ENCODE data around the gene CPT1C. TPM values are rescaled to one million over a fixed set of nuclear protein-coding genes. Genes with fewer than 3 reads are reported as not detected.
"Not testable (repeated sequence)": the region's sequence is repeated elsewhere in the genome, so short reads cannot be mapped to it uniquely, and the experiment has no call there.

Gene CPT1C
- polyA plus RNA-seq, 1 donor = 8.2 TPM

GRCh38 chr19:49704888-49705642 lies 14.1 kb downstream of the CPT1C start:
- DNase-seq (ENCODE audit: low read depth) = no peak

DNA sequence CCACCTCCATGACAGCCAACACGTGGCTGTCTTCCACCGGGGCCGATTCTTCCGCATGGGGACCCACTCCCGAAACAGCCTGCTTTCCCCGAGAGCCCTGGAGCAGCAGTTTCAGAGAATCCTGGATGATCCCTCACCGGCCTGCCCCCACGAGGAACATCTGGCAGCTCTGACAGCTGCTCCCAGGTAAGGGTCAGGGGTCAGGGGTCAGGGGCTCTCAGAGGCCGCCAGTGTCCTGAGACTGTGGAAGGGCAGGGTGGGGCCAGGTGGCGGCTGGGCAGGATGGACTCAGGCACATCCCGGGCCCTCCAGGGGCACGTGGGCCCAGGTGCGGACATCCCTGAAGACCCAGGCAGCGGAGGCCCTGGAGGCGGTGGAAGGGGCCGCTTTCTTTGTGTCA lies 15.0 kb downstream of the CPT1C start:
- no peak for DNase-seq (ENCODE audit: low read depth)

- DNase-seq (ENCODE audit: low read depth) = no peak
These were observed 19.5 kb downstream of the CPT1C start for GRCh38 chr19:49710372-49710951.

- no peak for DNase-seq (ENCODE audit: low read depth)
These were observed 21.5 kb downstream of the CPT1C start for GRCh38 chr19:49712397-49712859.

DNA sequence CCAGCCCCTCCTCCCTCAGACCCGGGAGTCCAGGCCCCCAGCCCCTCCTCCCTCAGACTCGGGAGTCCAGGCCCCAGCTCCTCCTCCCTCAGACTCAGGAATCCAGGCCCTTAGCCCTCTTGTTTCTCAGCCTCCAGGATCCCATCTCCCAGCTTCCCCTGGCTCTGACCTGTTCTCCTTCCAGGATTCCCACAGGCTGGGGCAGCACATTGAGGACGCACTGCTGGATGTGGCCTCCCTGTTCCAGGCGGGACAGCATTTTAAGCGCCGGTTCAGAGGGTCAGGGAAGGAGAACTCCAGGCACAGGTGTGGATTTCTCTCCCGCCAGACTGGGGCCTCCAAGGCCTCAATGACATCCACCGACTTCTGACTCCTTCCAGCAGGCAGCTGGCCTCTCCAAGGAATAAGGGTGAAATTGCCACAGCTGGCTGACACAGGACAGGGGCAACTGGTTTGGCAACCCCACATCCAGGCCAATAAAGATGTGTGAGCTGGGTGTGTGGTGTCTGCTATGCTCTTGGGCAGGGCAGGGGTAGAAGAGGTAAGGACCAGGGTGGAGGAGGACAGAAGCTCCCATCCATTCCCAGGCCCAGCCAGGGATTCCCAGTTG lies 22.4 kb downstream of the CPT1C start:
- no peak for DNase-seq (ENCODE audit: low read depth)

DNA sequence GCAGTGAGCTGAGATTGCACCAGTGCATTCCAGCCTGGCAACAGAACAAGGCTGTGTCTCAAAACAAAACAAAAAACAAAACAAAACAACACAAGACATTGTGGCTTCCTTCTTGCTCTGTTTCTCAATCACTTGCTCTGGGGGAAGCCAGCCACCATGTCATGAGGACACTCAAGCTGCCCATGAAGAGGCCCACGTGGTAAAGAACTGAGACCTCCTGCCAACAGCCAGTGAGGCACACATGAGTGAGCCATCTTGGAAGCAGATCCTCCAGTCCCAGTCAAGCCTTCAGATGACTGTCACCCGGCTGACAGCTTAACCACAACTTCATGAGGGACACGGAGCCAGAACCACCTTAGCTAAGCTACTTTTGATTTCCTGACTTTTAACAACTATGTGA lies 25.2 kb downstream of the CPT1C start:
- no peak for DNase-seq (ENCODE audit: low read depth)

GRCh38 chr19:49718511-49718910 lies 27.6 kb downstream of the CPT1C start:
- DNase-seq (ENCODE audit: low read depth) = peak; percentile 26

DNA sequence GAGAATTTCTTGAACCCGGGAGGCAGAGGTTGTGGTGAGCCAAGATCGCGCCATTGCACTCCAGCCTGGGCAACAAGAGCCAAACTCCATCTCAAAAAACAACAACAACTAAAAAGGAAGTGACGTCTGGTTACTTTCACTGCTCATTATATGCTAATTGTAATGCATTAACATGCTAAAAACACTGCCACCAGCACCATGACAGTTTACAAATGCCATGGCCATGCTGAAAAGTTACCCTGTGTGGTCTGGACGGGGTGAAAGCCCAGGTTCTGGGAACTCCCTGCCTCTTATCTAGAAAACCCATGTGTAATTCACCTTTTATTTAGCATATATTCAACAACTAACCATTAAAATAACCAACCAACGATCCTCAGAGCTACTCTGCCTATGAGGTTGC lies 28.1 kb downstream of the CPT1C start:
- no peak for DNase-seq (ENCODE audit: low read depth)

DNA sequence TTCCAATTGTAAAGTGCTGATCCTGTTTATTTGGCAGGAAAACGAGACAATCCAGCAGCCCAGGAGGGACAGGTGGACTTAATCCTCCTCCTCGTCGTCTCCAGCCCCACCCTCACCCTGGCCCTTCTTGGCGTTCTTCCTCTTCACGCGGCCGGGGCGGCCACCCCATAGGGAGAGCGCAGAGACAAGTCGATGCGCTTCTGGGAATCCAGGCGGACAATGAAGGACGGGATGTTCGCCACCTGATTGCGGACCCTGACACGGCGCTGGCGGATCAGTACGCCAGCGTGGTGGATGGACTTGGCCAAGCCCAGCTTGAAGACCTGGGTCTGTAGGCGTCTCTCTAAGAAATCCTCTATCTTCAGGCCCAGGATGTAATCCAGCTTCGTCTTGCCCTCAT lies 28.5 kb downstream of the CPT1C start:
- not testable (repeated sequence) for DNase-seq (ENCODE audit: low read depth)

- peak; percentile 14 for DNase-seq (ENCODE audit: low read depth)
These were observed 36.5 kb downstream of the CPT1C start for GRCh38 chr19:49727217-49728030.

DNA sequence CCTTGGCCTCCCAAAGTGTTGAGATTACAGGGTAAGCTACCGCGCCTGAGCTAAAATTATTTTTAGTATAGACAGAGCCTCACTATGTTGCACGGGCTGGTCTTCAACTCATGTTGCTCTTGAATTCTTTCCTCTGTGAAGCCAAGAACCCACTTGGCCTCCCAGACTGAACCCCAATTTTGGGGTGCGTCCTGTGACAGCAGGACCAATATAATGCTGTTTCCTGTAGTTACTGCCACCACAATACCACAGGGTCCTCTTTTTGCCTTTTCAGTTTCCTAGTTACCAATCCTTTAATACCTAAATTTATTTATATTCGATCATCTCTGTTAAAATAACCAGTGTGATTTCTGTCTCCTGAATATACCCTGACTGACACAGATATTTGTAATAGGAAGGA lies 39.2 kb downstream of the CPT1C start:
- DNase-seq (ENCODE audit: low read depth) = no peak

DNA sequence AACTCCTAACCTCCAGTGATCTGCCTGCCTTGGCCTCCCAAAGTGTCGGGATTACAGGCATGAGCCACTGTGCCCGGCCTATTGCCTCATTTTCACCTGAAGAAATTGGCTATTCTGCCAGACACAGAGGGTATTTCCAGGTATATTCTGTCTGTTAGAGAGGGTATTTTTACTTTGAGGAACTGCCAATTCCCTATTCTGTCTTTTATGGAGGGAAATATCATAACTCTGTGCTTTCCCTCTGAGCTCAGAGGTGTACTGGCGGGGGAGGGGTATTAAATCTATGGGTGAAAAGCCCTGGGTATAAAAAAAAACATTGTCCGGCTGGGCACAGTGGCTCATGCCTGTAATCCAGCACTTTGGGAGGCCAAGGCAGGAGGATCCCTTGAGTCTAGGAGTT lies 47.4 kb downstream of the CPT1C start:
- DNase-seq (ENCODE audit: low read depth) = no peak

DNA sequence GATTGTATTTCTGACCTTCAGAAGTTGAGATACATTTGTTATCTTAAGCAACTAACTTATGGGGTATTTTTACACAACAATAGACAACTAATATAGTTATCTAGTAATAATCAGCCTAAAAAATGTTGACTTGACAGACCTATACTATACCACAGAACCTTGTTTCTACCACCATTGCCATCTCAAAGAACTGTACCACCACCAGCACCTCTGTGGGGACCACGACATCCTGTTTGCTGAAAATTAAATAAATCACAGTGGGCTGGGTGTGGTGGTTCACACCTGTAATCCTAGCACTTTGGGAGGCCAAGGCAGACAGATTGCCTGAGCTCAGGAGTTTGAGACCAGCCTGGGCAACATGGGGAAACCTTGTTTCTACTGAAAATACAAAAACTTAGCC lies 48.2 kb downstream of the CPT1C start:
- DNase-seq (ENCODE audit: low read depth) = no peak

GRCh38 chr19:49739933-49740332 lies 49.0 kb downstream of the CPT1C start:
- no peak for DNase-seq (ENCODE audit: low read depth)

- DNase-seq (ENCODE audit: low read depth) = no peak
These were observed 50.4 kb downstream of the CPT1C start for GRCh38 chr19:49741210-49741844.

- DNase-seq (ENCODE audit: low read depth) = no peak
These were observed 54.0 kb downstream of the CPT1C start for GRCh38 chr19:49744946-49745381.

DNA sequence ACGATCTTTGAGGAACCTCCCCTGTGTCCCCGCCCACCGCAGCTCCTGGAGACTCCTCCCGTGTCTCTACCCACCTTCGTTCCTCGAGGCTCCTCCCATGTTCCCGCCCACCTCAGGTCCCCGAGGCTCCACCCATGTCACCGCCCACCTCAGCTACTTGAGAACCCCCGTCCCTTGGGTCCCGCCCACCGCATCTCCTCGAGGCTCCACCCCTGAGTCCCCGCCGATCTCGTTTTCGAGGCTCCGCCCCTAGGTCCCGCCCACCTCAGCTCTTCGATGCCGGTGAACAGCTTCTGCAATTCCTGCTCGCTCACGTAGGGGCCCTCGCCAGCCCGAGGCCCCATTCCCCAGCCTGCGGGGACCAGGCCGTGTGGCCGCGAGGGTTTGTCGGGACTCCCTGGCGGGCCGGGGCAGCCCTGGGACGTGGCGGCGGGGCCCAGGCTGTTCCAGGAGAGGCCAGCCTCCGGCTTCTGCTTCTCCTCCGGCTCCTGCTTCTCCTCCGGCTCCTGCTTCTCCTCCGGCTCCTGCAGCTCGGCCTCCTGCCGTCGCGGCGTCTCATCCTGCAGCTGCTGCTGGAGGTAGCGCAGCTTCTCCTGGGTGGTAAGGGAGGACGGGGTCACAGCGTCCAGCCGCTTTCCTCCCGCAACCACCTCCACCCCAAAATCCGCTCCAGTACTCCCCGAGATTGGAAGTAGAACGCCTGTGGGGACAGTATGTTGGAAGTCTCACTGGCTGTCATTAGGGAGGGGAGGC lies 55.5 kb downstream of the CPT1C start:
- DNase-seq (ENCODE audit: low read depth) = no peak

DNA sequence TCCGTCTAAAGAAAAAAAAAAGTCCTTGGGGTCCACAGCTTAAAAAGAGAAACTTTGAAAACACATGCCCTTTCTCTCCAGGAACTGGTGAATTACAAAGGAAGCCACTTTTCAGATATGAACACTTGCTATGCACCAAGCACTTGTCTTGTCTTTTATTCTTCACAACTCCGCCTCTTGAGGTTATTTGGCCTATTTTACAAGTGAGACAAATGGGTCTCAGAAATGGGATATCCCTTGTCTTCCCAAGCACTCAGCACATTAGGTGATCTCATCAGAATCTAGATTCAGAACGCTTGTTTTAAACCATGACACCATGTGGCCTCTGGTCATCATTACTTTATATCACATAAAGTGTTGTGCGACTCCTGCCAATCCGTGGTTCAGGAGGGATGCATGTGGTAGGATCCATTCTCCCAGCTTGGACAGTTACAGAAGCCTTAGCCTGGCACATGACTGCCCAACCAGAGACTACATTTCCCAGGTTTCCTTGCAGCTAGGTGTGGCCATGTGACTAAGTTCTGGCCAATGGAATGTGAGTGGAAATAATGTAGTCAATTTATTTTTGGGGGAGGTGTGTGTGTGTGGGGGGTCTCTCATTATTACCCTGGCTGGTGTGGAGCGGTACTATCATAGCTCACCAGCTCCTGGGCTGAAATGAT lies 58.3 kb downstream of the CPT1C start:
- no peak for DNase-seq (ENCODE audit: low read depth)

- no peak for DNase-seq (ENCODE audit: low read depth)
These were observed 58.9 kb downstream of the CPT1C start for GRCh38 chr19:49749771-49750170.

- no peak for DNase-seq (ENCODE audit: low read depth)
These were observed 61.8 kb downstream of the CPT1C start for GRCh38 chr19:49752701-49753100.
